H1 (cell line): ENCODE data around the gene ASRGL1.
"Not testable (repeated sequence)": the region's sequence is repeated elsewhere in the genome, so short reads cannot be mapped to it uniquely, and the experiment has no call there.

Experiments
- ATF3 ChIP-seq: IDR thresholded peaks from 2 replicates; pipeline ENCODE4 v1.6.1; 2011; ENCODE audit warnings: low read depth, mild to moderate bottlenecking, low read length; ENCODE audit not compliant: insufficient read depth
- CTCF ChIP-seq, 3 experiments: IDR thresholded peaks; 1 replicate in 2 of 3; 2 replicates in 1 of 3; pipeline versions ENCODE4 v1.5.1 to v1.6.1; 2011; ENCODE audit warnings: low read length in 3 of 3, mild to moderate bottlenecking in 3 of 3, inconsistent platforms in 2 of 3, low read depth in 1 of 3, moderate library complexity in 1 of 3; ENCODE audit not compliant: insufficient read depth in 1 of 3; ENCODE audit errors: control extremely low read depth in 1 of 3
- EZH2 ChIP-seq: fragments of 200-600 bp; sonication (generic); IDR thresholded peaks from 2 replicates; pipeline ENCODE4 v1.7.1; 2012; ENCODE audit warnings: low read depth, mild to moderate bottlenecking, moderate library complexity, low read length, inconsistent platforms; ENCODE audit not compliant: severe bottlenecking
- GTF2F1 ChIP-seq: IDR thresholded peaks from 2 replicates; pipeline ENCODE4 v1.6.1; 2012; ENCODE audit warnings: low read depth, low read length, improper control_type of control experiment, borderline replicate concordance
- KDM1A ChIP-seq: fragments of 200-600, 300-600 bp; sonication (generic); IDR thresholded peaks from 2 replicates; pipeline ENCODE4 v1.7.1; 2016; ENCODE audit warnings: mild to moderate bottlenecking, low read length, borderline replicate concordance
- RBBP5 ChIP-seq: IDR thresholded peaks from 2 replicates; pipeline ENCODE4 v1.7.1; 2012; ENCODE audit warnings: low read depth, mild to moderate bottlenecking, inconsistent platforms, low read length, moderate library complexity, borderline replicate concordance
- SP1 ChIP-seq: IDR thresholded peaks from 2 replicates; pipeline ENCODE4 v1.6.1; 2011; ENCODE audit warnings: low read depth, low read length
- SRF ChIP-seq: IDR thresholded peaks from 2 replicates; pipeline ENCODE4 v1.6.1; 2011; ENCODE audit warnings: mild to moderate bottlenecking, low read depth, low read length, moderate library complexity
- SUZ12 ChIP-seq: fragments of 200-600 bp; sonication (generic); IDR thresholded peaks from 2 replicates; pipeline ENCODE4 v1.6.1; 2012; ENCODE audit warnings: mild to moderate bottlenecking, inconsistent platforms, low read length, moderate library complexity, mixed read lengths
- USF2 ChIP-seq: IDR thresholded peaks from 2 replicates; pipeline ENCODE4 v1.6.1; 2011; ENCODE audit warnings: low read length, improper control_type of control experiment
- YY1 ChIP-seq: IDR thresholded peaks from 2 replicates; pipeline ENCODE4 v1.6.1; 2011; ENCODE audit warnings: low read depth, mild to moderate bottlenecking, low read length
- ZNF274 ChIP-seq: IDR thresholded peaks from 2 replicates; pipeline ENCODE4 v1.7.0; 2012; ENCODE audit warnings: low read length, borderline replicate concordance; ENCODE audit errors: extremely low read depth

GRCh38 chr11:62327541-62327940 is 9.7 kb upstream of the ASRGL1 start:
- not testable (repeated sequence) for TF ChIP-seq SUZ12; CTCF (IDR thresholded peaks at IDR 0.05; ENCODE audit: control extremely low read depth in 1 of 3, insufficient read depth in 1 of 3, low read depth in 1 of 3, low read length in 3 of 3); SRF; ZNF274; GTF2F1; KDM1A; USF2; SP1; RBBP5; EZH2; ATF3; YY1
